GM23248 (cell line): ENCODE data around the gene IL4R. TPM values are rescaled to one million over a fixed set of nuclear protein-coding genes. Genes with fewer than 3 reads are reported as not detected.

Experiments
- DNase-seq: peaks from one replicate; pipeline ENCODE4 v3.0.0-alpha.2; 2015
- H2AFZ ChIP-seq: fragments of 200-600 bp; sonication (generic); 2 replicates; pipeline ENCODE4 v1.6.1; 2016; ENCODE audit warnings: antibody characterized with exemption
- H3F3A ChIP-seq: fragments of 200-600 bp; sonication (generic); 2 replicates; pipeline ENCODE4 v1.6.1; 2016; ENCODE audit warnings: mild to moderate bottlenecking, antibody characterized with exemption, mixed run types; ENCODE audit not compliant: insufficient read depth
- H3K27ac ChIP-seq: fragments of 200-600 bp; sonication (generic); 2 replicates; pipeline ENCODE4 v1.5.1; 2016; ENCODE audit warnings: mild to moderate bottlenecking
- H3K27me3 ChIP-seq: fragments of 200-600 bp; sonication (generic); replicated peaks from 2 replicates; pipeline ENCODE4 v1.6.1; 2016; ENCODE audit warnings: mild to moderate bottlenecking; ENCODE audit not compliant: insufficient read depth
- H3K36me3 ChIP-seq: fragments of 200-600 bp; sonication (generic); 2 replicates; pipeline ENCODE4 v1.6.1; 2016; ENCODE audit warnings: low read depth, mild to moderate bottlenecking
- H3K4me1 ChIP-seq: fragments of 200-600 bp; sonication (generic); 2 replicates; pipeline ENCODE4 v1.6.1; 2016; ENCODE audit warnings: mild to moderate bottlenecking; ENCODE audit not compliant: insufficient read depth
- H3K4me2 ChIP-seq: fragments of 200-600 bp; sonication (generic); one replicate; pipeline ENCODE4 v1.6.1; 2016; ENCODE audit warnings: mild to moderate bottlenecking; ENCODE audit not compliant: unreplicated experiment
- H3K4me3 ChIP-seq: fragments of 200-600 bp; sonication (generic); 2 replicates; pipeline ENCODE4 v1.5.1; 2016; ENCODE audit warnings: mild to moderate bottlenecking
- H3K79me2 ChIP-seq: fragments of 200-600 bp; sonication (generic); 2 replicates; pipeline ENCODE4 v1.6.1; 2016; ENCODE audit warnings: mild to moderate bottlenecking; ENCODE audit not compliant: insufficient read depth
- H3K9ac ChIP-seq: fragments of 200-600 bp; sonication (generic); 2 replicates; pipeline ENCODE4 v1.6.1; 2016; ENCODE audit warnings: mild to moderate bottlenecking
- H3K9me2 ChIP-seq: fragments of 200-600 bp; sonication (generic); 2 replicates; pipeline ENCODE4 v1.6.1; 2016; ENCODE audit warnings: mixed run types, mild to moderate bottlenecking, moderate library complexity; ENCODE audit not compliant: insufficient read depth
- H3K9me3 ChIP-seq: fragments of 200-600 bp; sonication (generic); one replicate; pipeline ENCODE4 v1.6.1; 2017; ENCODE audit warnings: low read depth
- H4K20me1 ChIP-seq: fragments of 200-600 bp; sonication (generic); 2 replicates; pipeline ENCODE4 v1.6.0; 2016; ENCODE audit not compliant: insufficient read depth
- EZH2 ChIP-seq: fragments of 200-600 bp; sonication (generic); IDR thresholded peaks from 2 replicates; pipeline ENCODE4 v1.6.1; 2018; ENCODE audit warnings: antibody characterized with exemption, mild to moderate bottlenecking; ENCODE audit not compliant: insufficient read depth, poor library complexity, severe bottlenecking
- EZH2phosphoT487 ChIP-seq: fragments of 200-600 bp; sonication (generic); IDR thresholded peaks from 2 replicates; pipeline ENCODE4 v1.6.1; 2018; ENCODE audit warnings: antibody characterized with exemption, moderate library complexity, mild to moderate bottlenecking, low read depth; ENCODE audit not compliant: insufficient read depth
- WGBS, 2 experiments: methylation state at CpG; one replicate each; pipeline ENCODE4 v1.1.6; 2015 to 2017; ENCODE audit warnings: low lambda C conversion rate in 2 of 2, low coverage in 1 of 2; ENCODE audit errors: missing lambda C conversion rate in 2 of 2; 5-methylcytosine and 5-hydroxymethylcytosine counted together
- in situ Hi-C: fragments of 300-500 bp; cut with MboI; formaldehyde crosslinking; loops from 2 replicates; pipeline ENCODE4 v1.15.0; 2020
- polyA plus RNA-seq: library from polyadenylated mRNA; unstranded; fragments of >200 nt; fragmentation: Nextera tagmentation; extraction: Ambion mirVana; gene quantifications from 2 replicates; pipeline ENCODE4 v1.2.1, GENCODE V29; 2016
- total RNA-seq: library from RNA; depleted of rRNA; stranded (reverse); fragments of >200 nt; shearing (Covaris generic); gene quantifications from 2 replicates; pipeline ENCODE4 v1.2.3, GENCODE V29; 2014

The IL4R gene
- total and polyA plus RNA-seq, 2 experiments from 2014 or later, result 11.7 to 17.7 TPM

DNA sequence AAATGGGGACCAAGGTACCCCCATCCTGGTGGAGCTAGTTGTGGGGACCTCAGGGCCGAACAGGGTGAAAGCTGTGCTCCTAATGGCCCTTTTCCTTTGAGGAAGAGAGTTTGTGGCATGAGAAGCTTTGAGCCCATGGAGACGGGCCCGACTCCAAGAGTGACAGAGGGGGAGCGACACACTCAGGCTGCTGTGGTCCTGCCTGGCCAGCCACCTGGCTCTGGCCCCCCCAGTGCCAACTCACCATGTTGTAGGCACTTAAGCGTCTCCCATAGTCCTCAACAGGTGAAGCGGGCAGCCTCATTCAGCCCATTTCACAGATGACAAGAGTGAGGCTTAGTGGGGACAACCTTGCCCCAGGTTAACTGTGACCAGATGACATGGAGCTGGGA, 89.8 kb downstream of the IL4R start:
- peaks cover 28% of the 10 kb centered on the region for H3F3A ChIP-seq
- no peaks in the 10 kb centered on the region for H3K79me2 ChIP-seq
- TF ChIP-seq EZH2phosphoT487 (no peak), EZH2 (no peak)
- in situ Hi-C loops, result no loop called here
- no peak overlapping the region for H3K27ac ChIP-seq
- H3K27me3 ChIP-seq, result no peaks in the 10 kb centered on the region
- WGBS, 2 experiments, result 89 to 91% methylated on average over 6 of the region's 6 CpGs
- H4K20me1 ChIP-seq, result no peaks in the 10 kb centered on the region
- no peak for DNase-seq
- no peak overlapping the region for H3K9ac ChIP-seq
- H3K4me2 ChIP-seq, result no peak overlapping the region
- H3K9me2 ChIP-seq, result no peaks in the 10 kb centered on the region
- H3K4me3 ChIP-seq, result no peak overlapping the region
- H3K4me1 ChIP-seq, result peaks cover 29% of the 10 kb centered on the region
- H3K9me3 ChIP-seq, result no peaks in the 10 kb centered on the region
- no peak overlapping the region for H2AFZ ChIP-seq
- no peaks in the 10 kb centered on the region for H3K36me3 ChIP-seq

DNA sequence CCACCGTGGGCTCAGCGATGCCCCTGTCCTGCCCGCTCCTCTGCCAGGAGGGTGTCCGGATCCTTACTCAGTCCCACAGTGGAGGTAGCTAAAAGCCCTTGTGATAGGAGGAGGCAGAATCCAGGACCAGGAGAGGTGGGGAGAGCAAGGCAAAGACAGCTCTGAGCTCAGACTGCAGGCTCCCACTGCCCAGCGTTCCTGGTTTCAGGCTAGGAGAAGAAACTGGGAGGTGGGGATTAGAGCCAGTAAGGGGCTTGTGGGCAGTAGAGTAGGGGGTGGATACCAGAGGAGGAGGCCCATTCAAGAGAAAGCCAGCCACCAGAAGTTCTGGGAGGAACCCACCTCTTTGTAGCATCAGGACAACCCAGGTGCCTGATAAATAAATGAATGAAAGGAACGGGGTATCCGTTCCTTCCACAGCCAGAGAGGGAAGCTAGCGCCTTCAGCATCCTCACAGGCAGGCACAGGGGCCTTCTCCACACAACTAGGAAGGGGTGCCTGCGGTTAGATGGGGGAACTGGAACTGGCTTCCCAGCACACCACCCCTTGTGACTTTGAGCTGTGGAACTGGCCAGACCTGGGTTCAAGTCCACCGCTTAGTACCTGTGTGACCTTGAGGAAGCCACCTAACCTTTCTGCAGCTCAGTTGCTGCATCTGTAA, 90.5 kb downstream of the IL4R start:
- 97% methylated on average over 10 of the region's 10 CpGs for WGBS, 2 experiments
- H3K27me3 ChIP-seq, result no peaks in the 10 kb centered on the region
- H3K27ac ChIP-seq, result no peak overlapping the region
- no peak overlapping the region for H3K4me2 ChIP-seq
- peaks cover 31% of the 10 kb centered on the region for H3K4me1 ChIP-seq
- DNase-seq, result no peak
- H3F3A ChIP-seq, result peaks cover 28% of the 10 kb centered on the region
- no peak overlapping the region for H3K9ac ChIP-seq
- H3K9me2 ChIP-seq, result no peaks in the 10 kb centered on the region
- H3K36me3 ChIP-seq, result no peaks in the 10 kb centered on the region
- no peaks in the 10 kb centered on the region for H3K79me2 ChIP-seq
- H3K9me3 ChIP-seq, result no peaks in the 10 kb centered on the region
- no peak overlapping the region for H3K4me3 ChIP-seq
- TF ChIP-seq EZH2phosphoT487, result no peak
- TF ChIP-seq EZH2, result no peak
- in situ Hi-C loops, result no loop called here
- no peaks in the 10 kb centered on the region for H4K20me1 ChIP-seq
- H2AFZ ChIP-seq, result no peak overlapping the region

DNA sequence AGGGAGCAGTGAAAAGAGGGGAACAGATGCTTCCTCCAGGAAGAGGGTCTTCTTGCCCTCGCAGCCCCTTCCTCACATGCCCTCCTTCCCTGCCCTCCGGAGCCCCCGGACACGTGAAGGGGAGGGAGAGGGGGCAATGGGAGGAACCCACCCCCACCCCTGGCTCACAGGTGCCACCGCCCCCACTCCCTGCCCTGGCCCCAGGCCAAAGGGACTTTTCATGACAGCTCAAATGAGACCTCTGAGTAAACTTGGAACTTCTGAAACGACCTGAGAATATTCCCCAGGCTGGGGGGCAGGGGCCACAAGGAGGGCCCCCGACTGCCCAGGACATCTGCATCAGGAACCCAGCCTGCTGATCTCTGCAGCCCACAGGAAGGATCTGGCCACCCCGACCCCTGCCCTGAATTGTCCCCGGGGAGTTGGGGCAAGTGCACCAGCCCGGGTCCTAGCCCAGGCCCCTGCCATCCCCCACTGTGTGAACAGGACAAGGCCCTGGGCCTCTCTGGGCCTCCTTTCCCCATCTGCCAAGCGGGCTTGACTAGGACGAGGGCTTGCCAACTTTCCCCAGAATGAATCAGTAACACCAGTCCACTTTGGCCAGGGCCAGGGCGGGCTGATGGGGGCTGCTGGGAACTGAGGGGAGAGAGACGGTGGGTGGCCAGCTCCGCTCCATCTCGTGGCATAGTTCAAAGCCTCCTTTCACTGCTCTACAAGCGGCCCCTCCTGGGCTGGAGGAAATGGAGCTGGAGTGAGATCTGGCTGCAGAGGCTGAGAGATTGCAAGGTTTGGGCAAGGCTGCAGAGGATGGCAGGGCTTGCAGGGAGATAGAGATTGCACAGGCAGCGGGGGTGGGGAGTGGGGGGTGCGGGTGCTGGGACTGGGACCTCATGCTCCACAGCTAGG, 92.0 kb downstream of the IL4R start:
- peak; percentile 69 for DNase-seq
- H3K36me3 ChIP-seq, result no peaks in the 10 kb centered on the region
- no peaks in the 10 kb centered on the region for H4K20me1 ChIP-seq
- no peaks in the 10 kb centered on the region for H3K9me3 ChIP-seq
- H2AFZ ChIP-seq, result no peak overlapping the region
- H3K9ac ChIP-seq, result no peak overlapping the region
- H3K9me2 ChIP-seq, result no peaks in the 10 kb centered on the region
- no peak overlapping the region for H3K4me2 ChIP-seq
- 77 to 80% methylated on average over 12 to 19 of the region's 19 CpGs for WGBS, 2 experiments
- H3K4me3 ChIP-seq, result no peak overlapping the region
- no peak for TF ChIP-seq EZH2
- TF ChIP-seq EZH2phosphoT487, result no peak
- H3K27me3 ChIP-seq, result no peaks in the 10 kb centered on the region
- in situ Hi-C loops, result no loop called here
- no peaks in the 10 kb centered on the region for H3K79me2 ChIP-seq
- H3K27ac ChIP-seq, result no peak overlapping the region
- H3F3A ChIP-seq, result peaks cover 23% of the 10 kb centered on the region
- H3K4me1 ChIP-seq, result peaks cover 31% of the 10 kb centered on the region

- Histone ChIP-seq H3K36me3 (no peaks in the 10 kb centered on the region), H3K4me3 (no peak overlapping the region), H3K27me3 (no peaks in the 10 kb centered on the region), H4K20me1 (no peaks in the 10 kb centered on the region), H3K27ac (no peak overlapping the region), H3K9me2 (no peaks in the 10 kb centered on the region), H3F3A (peaks cover 15% of the 10 kb centered on the region; the same call in 1 of the 2 replicates), H3K4me1 (peaks cover 25% of the 10 kb centered on the region), H2AFZ (no peak overlapping the region), H3K9ac (no peak overlapping the region), H3K9me3 (no peaks in the 10 kb centered on the region), H3K79me2 (no peaks in the 10 kb centered on the region), H3K4me2 (no peak overlapping the region)
- 89 to 92% methylated on average over 6 of the region's 6 CpGs for WGBS, 2 experiments
- no peak for DNase-seq
- in situ Hi-C loops, result no loop called here
- no peak for TF ChIP-seq EZH2
- no peak for TF ChIP-seq EZH2phosphoT487
Measured at GRCh38 chr16:27406511-27407128, 92.8 kb downstream of the IL4R start.
